NCI-H446 treated with DMSO at 0.1 percent for 48 hours (cell line): ENCODE results near the gene ZFYVE1.
"Not testable (repeated sequence)": the region's sequence is repeated elsewhere in the genome, so short reads cannot be mapped to it uniquely, and the experiment has no call there.

ENCODE experiments used
- DNase-seq: peaks from one replicate; lab custom pipeline; 2025; lab: John Stamatoyannopoulos, UW

ZFYVE1 gene, protein sequence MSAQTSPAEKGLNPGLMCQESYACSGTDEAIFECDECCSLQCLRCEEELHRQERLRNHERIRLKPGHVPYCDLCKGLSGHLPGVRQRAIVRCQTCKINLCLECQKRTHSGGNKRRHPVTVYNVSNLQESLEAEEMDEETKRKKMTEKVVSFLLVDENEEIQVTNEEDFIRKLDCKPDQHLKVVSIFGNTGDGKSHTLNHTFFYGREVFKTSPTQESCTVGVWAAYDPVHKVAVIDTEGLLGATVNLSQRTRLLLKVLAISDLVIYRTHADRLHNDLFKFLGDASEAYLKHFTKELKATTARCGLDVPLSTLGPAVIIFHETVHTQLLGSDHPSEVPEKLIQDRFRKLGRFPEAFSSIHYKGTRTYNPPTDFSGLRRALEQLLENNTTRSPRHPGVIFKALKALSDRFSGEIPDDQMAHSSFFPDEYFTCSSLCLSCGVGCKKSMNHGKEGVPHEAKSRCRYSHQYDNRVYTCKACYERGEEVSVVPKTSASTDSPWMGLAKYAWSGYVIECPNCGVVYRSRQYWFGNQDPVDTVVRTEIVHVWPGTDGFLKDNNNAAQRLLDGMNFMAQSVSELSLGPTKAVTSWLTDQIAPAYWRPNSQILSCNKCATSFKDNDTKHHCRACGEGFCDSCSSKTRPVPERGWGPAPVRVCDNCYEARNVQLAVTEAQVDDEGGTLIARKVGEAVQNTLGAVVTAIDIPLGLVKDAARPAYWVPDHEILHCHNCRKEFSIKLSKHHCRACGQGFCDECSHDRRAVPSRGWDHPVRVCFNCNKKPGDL

DNA sequence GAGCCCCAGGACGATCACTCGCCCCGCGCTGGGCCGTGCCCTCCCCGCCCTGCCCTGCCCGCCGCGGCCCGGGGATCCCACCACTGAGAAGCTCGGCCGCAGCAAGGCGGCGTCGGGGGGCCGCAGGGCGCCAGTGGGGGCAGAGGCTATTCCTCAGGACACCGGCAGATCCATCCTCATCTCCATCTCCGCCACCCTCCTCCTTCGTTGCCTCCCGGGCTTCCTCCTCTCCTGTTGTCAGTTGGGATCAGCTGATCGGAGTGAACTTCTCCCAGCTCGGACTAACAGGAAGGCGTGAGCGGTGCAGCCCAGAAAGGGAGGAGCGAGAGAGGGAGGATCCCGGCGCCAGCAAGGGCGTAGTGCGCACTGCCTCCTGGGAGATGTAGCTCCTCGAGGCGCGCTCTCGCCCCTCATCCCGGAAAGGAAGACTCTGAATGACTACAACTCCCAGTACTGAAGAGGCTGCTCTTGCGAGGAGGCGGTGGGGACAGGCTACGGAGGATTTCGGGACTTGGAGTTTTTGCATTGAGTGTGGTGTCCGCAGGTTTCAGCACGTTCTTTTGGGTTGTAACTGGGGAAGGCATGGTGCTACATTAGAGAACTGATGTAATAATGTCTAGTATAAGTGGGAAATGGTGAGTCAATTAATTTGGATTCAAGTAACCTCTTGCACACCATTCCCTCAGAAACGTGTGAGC, at the start of gene ZFYVE1:
ZFYVE1 (minus strand) TSS at position 262 of the 698 bp plus-strand sequence. CDS start 2,598 bp downstream, outside the sequence.
- DNase-seq: peak; percentile 97

DNA sequence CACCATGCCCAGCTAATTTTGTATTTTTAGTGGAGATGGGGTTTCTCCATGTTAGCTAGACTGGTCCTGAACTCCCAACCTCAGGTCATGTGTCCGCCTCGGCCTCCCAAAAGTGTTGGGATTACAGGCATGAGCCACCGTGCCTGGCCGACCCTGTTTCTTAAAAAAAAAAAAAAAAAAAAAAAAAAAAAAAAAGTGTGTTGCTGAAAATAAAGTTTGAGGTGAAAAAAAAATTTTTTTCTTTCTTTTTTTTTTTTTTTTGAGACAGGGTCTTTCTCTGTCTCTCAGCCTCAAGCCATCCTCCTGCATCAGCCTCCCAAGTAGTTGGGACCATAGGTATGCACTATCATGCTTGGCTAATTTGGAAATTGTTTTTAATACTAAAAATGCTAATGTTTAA, 42.7 kb upstream of the ZFYVE1 start:
- DNase-seq: no peak

DNA sequence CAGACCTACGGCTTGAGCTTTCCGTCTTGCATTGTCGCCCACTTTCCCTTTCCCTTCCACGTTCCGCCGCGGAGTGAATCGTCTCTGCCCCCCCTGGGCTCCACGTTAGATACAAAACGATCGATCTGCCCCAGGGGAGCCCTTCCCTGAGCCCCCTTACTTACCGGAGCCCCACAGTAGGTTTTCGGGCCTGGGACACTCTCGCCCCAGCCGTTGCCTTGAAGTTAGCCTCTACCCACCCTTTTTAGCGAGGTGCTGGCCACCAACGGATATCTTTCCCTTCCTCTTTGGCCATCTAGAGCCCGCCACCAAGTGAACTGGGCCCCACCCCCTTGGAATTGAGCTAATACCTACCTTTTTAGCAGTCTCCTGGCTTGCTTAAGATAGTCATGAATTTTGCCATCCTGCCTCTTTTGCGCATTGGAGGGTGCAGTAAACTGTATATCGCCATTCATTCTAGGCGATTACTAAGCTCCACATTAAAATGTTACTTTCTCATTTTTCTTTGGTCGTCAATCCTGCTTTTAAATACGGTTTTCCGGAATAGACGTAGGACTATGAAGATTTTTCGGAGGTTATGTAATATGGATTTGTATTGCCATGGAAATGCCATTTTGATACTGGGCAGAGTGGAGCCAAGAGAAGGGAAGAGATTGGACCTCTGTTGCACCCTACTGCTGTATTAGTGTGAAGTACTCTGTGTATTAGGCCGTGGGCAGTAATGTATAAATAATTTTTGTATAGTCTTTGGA, 32.2 kb upstream of the ZFYVE1 start:
- peak; percentile 14 for DNase-seq

DNA sequence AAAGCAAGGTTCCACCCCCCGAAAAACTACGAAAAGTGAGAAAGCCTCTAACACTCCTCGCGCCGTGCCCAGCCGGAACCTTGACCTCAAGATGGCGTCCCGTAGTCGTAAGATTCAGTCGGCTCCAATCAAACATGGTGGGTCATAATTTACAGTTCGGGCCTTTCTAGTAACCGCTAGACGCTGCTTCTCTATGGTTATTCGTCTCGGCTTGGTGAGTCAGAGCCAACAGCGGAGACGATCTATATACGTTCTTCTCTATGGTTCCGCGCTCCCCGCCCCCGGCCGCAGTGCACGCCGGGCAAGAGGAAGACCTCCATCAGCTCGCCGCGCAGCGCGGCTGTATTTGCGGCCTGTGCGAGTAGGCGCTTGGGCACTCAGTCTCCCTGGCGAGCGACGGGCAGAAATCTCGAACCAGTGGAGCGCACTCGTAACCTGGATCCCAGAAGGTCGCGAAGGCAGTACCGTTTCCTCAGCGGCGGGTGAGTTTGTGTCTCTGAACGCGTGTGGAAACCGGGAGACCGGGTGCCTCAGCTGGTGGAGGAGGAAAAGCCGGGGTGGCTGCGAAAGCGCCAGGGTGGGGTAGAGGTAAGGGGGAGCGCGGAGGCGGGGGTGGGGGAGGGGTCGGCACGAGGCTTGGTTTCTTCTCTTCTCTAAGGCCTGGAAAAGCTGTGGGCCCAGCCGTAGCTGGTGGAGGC, 31.5 kb upstream of the ZFYVE1 start, which contains the start of gene RBM25:
RBM25 (plus strand) TSS at position 311 of the 698 bp plus-strand sequence. CDS start 13,108 bp downstream, outside the sequence.
- DNase-seq: peak; percentile 98

GRCh38 chr14:73057944-73058223, 31.0 kb upstream of the ZFYVE1 start:
- DNase-seq: no peak

DNA sequence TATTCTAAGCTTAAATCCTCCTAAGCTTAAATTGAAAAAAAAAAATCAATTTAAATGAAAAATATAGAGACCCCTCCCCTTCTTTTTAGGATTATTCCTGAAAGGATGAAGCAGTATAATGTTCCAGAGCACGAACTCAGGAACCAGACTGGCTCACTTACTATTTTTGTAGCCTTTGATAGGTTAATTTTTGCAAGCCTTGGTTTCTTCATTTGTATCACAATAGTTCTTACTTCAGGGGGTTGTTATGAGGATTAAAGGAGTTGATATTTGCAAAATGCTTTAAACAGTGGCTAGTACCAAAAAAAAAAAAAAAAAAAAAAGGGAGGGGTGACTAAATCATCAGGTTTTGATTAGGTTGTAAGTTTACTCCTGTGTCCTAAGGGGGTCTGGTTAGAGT, 28.3 kb upstream of the ZFYVE1 start:
- no peak for DNase-seq

GRCh38 chr14:73049428-73049827, 22.5 kb upstream of the ZFYVE1 start:
- no peak for DNase-seq

GRCh38 chr14:73047808-73048207, 20.9 kb upstream of the ZFYVE1 start:
- no peak for DNase-seq

DNA sequence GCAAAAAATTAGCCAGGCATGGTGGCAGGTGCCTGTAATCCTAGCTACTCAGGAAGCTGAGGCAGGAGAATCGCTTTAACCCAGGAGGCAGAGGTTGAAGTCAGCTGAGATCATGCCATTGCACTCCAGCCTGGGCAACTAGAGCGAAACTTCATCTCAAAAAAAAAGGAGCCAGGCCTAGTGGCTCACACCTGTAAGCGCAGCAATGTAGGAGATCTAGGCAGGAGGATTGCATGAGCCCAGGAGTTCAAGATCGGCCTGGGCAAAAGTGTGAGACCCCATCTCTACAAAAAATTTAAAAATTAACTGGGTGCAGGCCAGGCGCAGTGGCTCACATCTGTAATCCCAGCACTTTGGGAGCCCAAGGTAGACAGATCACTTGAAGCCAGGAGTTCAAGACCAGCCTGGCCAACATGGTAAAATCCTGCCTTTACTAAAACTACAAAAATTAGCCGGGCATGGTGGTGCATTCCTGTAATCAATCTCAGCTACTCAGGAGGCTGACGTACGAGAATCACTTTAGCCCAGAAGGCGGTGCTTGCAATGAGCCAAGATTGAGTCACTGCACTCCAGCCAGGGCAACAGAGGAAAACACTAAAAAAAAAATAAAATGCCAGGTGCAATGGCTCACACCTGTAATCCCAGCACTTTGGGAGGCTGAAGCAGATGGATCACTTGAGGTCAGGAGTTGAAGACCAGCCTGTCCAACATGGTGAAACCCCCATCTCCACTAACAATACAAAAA, 10.0 kb upstream of the ZFYVE1 start:
- DNase-seq: not testable (repeated sequence)

DNA sequence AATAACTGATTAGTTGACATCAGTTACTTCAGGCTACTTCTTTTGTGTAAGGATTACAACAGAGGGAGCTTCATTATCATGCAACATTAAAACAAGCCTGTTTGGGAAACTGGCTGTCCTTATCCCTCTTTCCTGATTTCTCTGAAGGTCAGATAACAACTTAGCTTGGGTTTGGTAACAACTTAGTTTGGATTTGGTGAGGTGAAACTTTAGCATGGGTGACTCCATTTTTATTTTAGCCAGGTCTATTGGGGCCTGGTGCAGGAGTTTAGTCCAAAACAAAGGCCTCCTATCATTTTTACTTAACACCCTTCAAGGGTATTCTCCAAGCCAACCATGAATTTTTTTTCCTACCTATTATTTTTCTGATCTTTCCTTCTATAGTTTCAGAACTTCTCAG, 1.1 kb upstream of the ZFYVE1 start:
- no peak for DNase-seq

GRCh38 chr14:73027546-73027945, 640 bp upstream of the ZFYVE1 start:
- no peak for DNase-seq

DNA sequence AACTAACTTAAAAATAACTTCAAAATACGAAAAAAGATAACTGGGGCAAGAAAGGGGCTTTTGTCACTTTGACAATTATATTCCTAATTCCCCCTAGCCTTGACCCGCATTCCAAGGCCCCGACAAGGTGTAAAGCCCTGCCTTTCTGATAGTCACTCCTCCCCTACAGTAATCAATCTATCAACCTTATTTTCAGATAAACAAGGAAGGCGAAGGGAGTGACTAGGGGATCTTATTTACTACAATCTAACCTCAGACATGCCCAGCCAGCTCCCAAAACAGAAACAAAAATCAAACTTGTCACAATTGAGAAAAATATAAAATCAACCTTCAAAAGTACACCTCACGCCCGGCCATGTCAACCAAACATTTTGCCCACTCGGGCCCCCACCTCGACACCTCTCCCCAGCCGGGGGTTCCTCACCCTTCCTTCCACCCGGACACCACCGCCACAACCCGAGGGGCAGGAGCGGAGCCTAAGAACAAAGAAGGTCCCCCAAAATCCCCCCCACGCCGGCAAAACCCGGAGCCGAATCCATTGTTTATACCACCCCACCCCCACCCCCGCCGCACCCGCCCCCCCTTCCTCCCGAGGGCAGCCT, 562 bp downstream of the ZFYVE1 start:
- no peak for DNase-seq

DNA sequence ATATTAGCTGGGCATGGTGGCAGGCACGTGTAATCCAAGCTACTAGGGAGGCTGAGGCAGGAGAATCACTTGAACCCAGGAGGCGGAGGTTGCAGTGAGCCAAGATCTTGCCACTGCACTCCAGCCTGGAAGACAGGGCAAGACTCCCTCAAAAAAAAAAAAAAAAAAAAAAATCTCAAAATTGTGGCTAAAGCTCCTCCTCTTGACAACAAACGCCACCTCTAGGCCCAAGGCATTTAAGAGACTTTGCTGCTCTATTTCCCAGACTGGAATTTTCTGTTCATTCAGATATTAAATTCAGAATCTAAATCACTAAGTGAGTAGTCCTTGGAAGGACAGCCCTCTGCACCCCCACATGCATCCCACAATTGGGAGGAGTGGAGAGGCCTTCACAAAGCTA, 1.4 kb downstream of the ZFYVE1 start:
- no peak for DNase-seq

- DNase-seq: no peak
These were observed 4.9 kb downstream of the ZFYVE1 start for GRCh38 chr14:73022051-73022450.

- DNase-seq: not testable (repeated sequence)
These were observed 10.9 kb downstream of the ZFYVE1 start for GRCh38 chr14:73016011-73016410.

DNA sequence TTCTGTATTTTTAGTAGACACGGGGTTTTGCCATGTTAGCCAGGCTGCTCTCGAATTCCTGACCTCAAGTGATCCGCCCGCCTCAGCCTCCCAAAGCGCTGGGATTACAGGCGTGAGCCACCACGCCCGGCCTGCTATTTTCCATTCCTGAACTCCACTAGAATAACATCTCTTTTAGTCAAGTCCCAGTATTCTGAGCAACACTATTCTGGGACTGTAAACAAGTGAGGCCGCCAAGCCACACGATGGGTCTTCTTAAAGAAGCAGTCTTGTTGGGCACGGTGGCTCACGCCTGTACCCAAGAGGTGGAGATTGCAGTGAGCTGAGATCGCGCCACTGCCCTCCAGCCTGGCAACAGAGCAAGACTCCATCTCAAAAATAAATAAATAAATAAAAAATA, 11.4 kb downstream of the ZFYVE1 start:
- not testable (repeated sequence) for DNase-seq

DNA sequence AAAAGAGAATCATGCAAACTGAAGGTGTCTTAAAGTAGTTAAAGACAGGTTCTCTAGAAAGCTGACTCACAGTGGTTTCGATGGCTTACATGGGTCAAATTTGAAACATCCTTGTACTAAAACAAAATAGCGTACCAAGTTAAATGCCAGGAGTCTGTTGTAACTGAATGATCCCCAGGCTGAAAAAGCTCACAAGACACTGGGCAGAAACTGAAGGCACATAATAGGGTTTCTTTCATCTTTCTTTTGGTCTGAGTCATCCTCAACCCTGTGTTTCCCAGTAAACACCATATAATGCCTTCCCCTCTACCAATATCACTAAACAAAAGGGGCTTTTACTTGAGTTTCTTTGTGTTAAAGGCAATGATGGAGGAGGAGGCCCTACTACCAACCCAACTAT, 12.8 kb downstream of the ZFYVE1 start:
- no peak for DNase-seq

GRCh38 chr14:73011189-73011588, 15.7 kb downstream of the ZFYVE1 start:
- DNase-seq: not testable (repeated sequence)

DNA sequence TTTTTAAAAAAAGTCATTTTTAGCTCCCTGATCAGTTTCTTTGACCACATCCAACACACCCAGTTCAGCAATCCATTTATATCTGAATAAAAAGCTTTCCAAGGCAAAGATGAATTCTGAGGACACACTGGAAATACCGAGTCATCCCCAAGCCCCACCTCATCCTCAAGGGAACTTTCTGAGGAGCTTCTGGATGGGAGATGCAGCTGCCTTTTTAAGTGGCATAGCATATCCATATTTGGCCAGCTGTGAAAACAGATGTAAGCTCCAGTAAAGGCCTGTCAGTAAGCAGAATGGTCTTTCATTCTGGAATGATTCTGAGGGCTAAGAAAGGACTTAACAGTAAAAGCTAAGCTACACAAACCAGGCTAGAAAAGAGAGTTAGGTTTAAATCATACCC, 18.4 kb downstream of the ZFYVE1 start:
- DNase-seq: no peak

- DNase-seq: no peak
These were observed 19.1 kb downstream of the ZFYVE1 start for GRCh38 chr14:73007835-73008234.
